Calu3 (cell line): ENCODE data around the gene IL9. TPM values are rescaled to one million over a fixed set of nuclear protein-coding genes. Genes with fewer than 3 reads are reported as not detected.
A peak's percentile ranks its signal among the peaks of the same experiment; 100 is the strongest.

ENCODE experiments used
- BruUV-seq: library from RNA; stranded (reverse); fragments of 400-500 nt; replicated peaks from 2 replicates; lab custom pipeline; 2021; lab: Mats Ljungman, UMichigan
- CTCF ChIA-PET: fragments of 300-600 bp; sonication (Branson Sonifier 250); formaldehyde crosslinking; loops from one replicate; lab custom pipeline; 2022; ENCODE audit warnings: antibody characterized with exemption; lab: Charles Lee
- DNase-seq: peaks from one replicate; pipeline ENCODE4 v3.0.0; 2022
- H3K27ac Mint-ChIP-seq: one replicate; pipeline ENCODE4 v1.8.0; 2022; ENCODE audit warnings: mixed read lengths; ENCODE audit not compliant: unreplicated experiment
- H3K27me3 Mint-ChIP-seq: one replicate; pipeline ENCODE4 v1.8.0; 2022; ENCODE audit warnings: mixed read lengths; ENCODE audit not compliant: unreplicated experiment
- H3K36me3 Mint-ChIP-seq: one replicate; pipeline ENCODE4 v1.8.0; 2022; ENCODE audit warnings: mild to moderate bottlenecking, moderate library complexity, mixed read lengths; ENCODE audit not compliant: insufficient read depth, unreplicated experiment
- H3K4me1 Mint-ChIP-seq: one replicate; pipeline ENCODE4 v1.8.0; 2022; ENCODE audit warnings: mild to moderate bottlenecking, low read depth, mixed read lengths; ENCODE audit not compliant: unreplicated experiment
- H3K4me3 Mint-ChIP-seq: one replicate; pipeline ENCODE4 v1.8.0; 2022; ENCODE audit warnings: mild to moderate bottlenecking, low read depth, moderate library complexity, mixed read lengths; ENCODE audit not compliant: unreplicated experiment
- H3K9me3 Mint-ChIP-seq: one replicate; pipeline ENCODE4 v1.8.0; 2022; ENCODE audit warnings: low read depth, mixed read lengths; ENCODE audit not compliant: unreplicated experiment
- CTCF ChIP-seq: fragments of 200-600 bp; IDR thresholded peaks from one replicate; pipeline ENCODE4 v1.8.0; 2022; ENCODE audit warnings: antibody characterized with exemption; ENCODE audit not compliant: unreplicated experiment
- intact Hi-C: fragments of 100-400 bp; cut with micrococcal nuclease; formaldehyde crosslinking; loops from one replicate; pipeline ENCODE4 v1.10.0; 2022; ENCODE audit not compliant: unreplicated experiment
- total RNA-seq: library from RNA; stranded (reverse); gene quantifications from 2 replicates; pipeline ENCODE4 v1.2.3, GENCODE V29; 2022

Gene IL9
- total RNA-seq, 1 experiment from 2014 or later = not detected

- H3K27ac Mint-ChIP-seq = no peak overlapping the region
- CTCF ChIA-PET = interaction anchor here (0.8 kb wide), 1 partner anchor 13 kb away, joined by 3 read pairs; no protein-coding TSS in a partner anchor
- H3K27me3 Mint-ChIP-seq = peaks cover 100% of the 10 kb centered on the region
- BruUV-seq = no TSS peak
- intact Hi-C loops = no loop called here
- DNase-seq = no peak
- TF ChIP-seq CTCF = no peak
- no peaks in the 10 kb centered on the region for H3K36me3 Mint-ChIP-seq
- no peaks in the 10 kb centered on the region for H3K9me3 Mint-ChIP-seq
- no peak overlapping the region for H3K4me3 Mint-ChIP-seq
- H3K4me1 Mint-ChIP-seq = peaks cover 10% of the 10 kb centered on the region
Observed at GRCh38 chr5:135881244-135881643, 14.4 kb downstream of the IL9 start.

GRCh38 chr5:135880801-135881200 lies 14.8 kb downstream of the IL9 start:
- no peak overlapping the region for H3K4me3 Mint-ChIP-seq
- H3K27me3 Mint-ChIP-seq = peaks cover 99% of the 10 kb centered on the region
- H3K9me3 Mint-ChIP-seq = no peaks in the 10 kb centered on the region
- H3K4me1 Mint-ChIP-seq = peaks cover 10% of the 10 kb centered on the region
- CTCF ChIA-PET = interaction anchor here (0.8 kb wide), 1 partner anchor 12 kb away, joined by 3 read pairs; no protein-coding TSS in a partner anchor
- no peak for DNase-seq
- no peak for TF ChIP-seq CTCF
- no peak overlapping the region for H3K27ac Mint-ChIP-seq
- BruUV-seq = no TSS peak
- H3K36me3 Mint-ChIP-seq = no peaks in the 10 kb centered on the region
- intact Hi-C loops = no loop called here

GRCh38 chr5:135880278-135880677 lies 15.4 kb downstream of the IL9 start:
- H3K9me3 Mint-ChIP-seq = no peaks in the 10 kb centered on the region
- DNase-seq = peak; percentile 67

GRCh38 chr5:135879591-135879990 lies 16.1 kb downstream of the IL9 start:
- TF ChIP-seq CTCF = no peak
- H3K27ac Mint-ChIP-seq = no peak overlapping the region
- no peak for DNase-seq
- BruUV-seq = no TSS peak
- no peaks in the 10 kb centered on the region for H3K9me3 Mint-ChIP-seq
- CTCF ChIA-PET = interaction anchor here (0.6 to 1.2 kb wide), 2 partner anchors 61 to 326 kb away, joined by 3 to 4 read pairs; no protein-coding TSS in a partner anchor
- intact Hi-C loops = no loop called here
- H3K4me3 Mint-ChIP-seq = no peak overlapping the region
- H3K36me3 Mint-ChIP-seq = no peaks in the 10 kb centered on the region
- peaks cover 99% of the 10 kb centered on the region for H3K27me3 Mint-ChIP-seq
- peaks cover 10% of the 10 kb centered on the region for H3K4me1 Mint-ChIP-seq

More at GRCh38 chr5:135880278-135880677, 15.4 kb downstream of the IL9 start:
- intact Hi-C loops = no loop called here
- CTCF ChIA-PET = interaction anchor here (1.2 kb wide), 1 partner anchor 325 kb away, joined by 3 read pairs; no protein-coding TSS in a partner anchor
- Mint-ChIP-seq H3K36me3 (no peaks in the 10 kb centered on the region), H3K4me1 (peaks cover 10% of the 10 kb centered on the region), H3K27me3 (peaks cover 99% of the 10 kb centered on the region), H3K27ac (no peak overlapping the region), H3K4me3 (no peak overlapping the region)
- peak; percentile 21 for TF ChIP-seq CTCF
- BruUV-seq = no TSS peak
